ENCODE measurements around the gene EEF1A1. TPM values are rescaled to one million over a fixed set of nuclear protein-coding genes. Genes with fewer than 3 reads are reported as not detected.

The EEF1A1 gene
- total and polyA plus RNA-seq, 2 experiments from 2014 or later = 3,887 to 14,561 TPM

GRCh38 chr6:73491377-73491776, 29.5 kb downstream of the EEF1A1 start:
- H3K27ac ChIP-seq = no peak overlapping the region
- H3F3A ChIP-seq (ENCODE audit: insufficient read depth) = 0 out of 2 replicates have a peak, but pooled peaks cover 7% of the 10 kb centered on the region
- no peak overlapping the region for H3K4me3 ChIP-seq
- H3K9me3 ChIP-seq (ENCODE audit: low read depth) = no peaks in the 10 kb centered on the region
- H3K4me2 ChIP-seq (ENCODE audit: unreplicated experiment) = no peak overlapping the region
- no peaks in the 10 kb centered on the region for H3K27me3 ChIP-seq (replicated peaks; ENCODE audit: insufficient read depth)
- H3K4me1 ChIP-seq (ENCODE audit: insufficient read depth) = no peaks in the 10 kb centered on the region
- no peak overlapping the region for H3K9ac ChIP-seq
- H4K20me1 ChIP-seq (ENCODE audit: insufficient read depth) = no peaks in the 10 kb centered on the region
- H3K9me2 ChIP-seq (ENCODE audit: insufficient read depth) = no peaks in the 10 kb centered on the region
- peaks cover 19% of the 10 kb centered on the region; the same call in 1 of the 2 replicates for H3K79me2 ChIP-seq (ENCODE audit: insufficient read depth)
- H2AFZ ChIP-seq = no peak overlapping the region
- peaks cover 42% of the 10 kb centered on the region for H3K36me3 ChIP-seq (ENCODE audit: low read depth)
- TF ChIP-seq EZH2 (IDR thresholded peaks at IDR 0.05; ENCODE audit: insufficient read depth, poor library complexity, severe bottlenecking) (no peak), EZH2phosphoT487 (IDR thresholded peaks at IDR 0.05; ENCODE audit: insufficient read depth, low read depth) (no peak)
- in situ Hi-C loops (cut with MboI) = no loop called here
- peak; percentile 15 for DNase-seq

GRCh38 chr6:73487473-73487872, 33.4 kb downstream of the EEF1A1 start:
- in situ Hi-C loops (cut with MboI) = no loop called here
- 0 out of 2 replicates have a peak, but pooled peaks cover 7% of the 10 kb centered on the region for H3F3A ChIP-seq (ENCODE audit: insufficient read depth)
- no peak overlapping the region for H3K4me2 ChIP-seq (ENCODE audit: unreplicated experiment)
- no peak overlapping the region for H3K9ac ChIP-seq
- no peaks in the 10 kb centered on the region for H3K27me3 ChIP-seq (replicated peaks; ENCODE audit: insufficient read depth)
- H3K9me3 ChIP-seq (ENCODE audit: low read depth) = no peaks in the 10 kb centered on the region
- TF ChIP-seq EZH2 (IDR thresholded peaks at IDR 0.05; ENCODE audit: insufficient read depth, poor library complexity, severe bottlenecking) (no peak), EZH2phosphoT487 (IDR thresholded peaks at IDR 0.05; ENCODE audit: insufficient read depth, low read depth) (no peak)
- H4K20me1 ChIP-seq (ENCODE audit: insufficient read depth) = no peaks in the 10 kb centered on the region
- H3K36me3 ChIP-seq (ENCODE audit: low read depth) = peaks cover 32% of the 10 kb centered on the region; the same call in 1 of the 2 replicates
- DNase-seq = no peak
- no peak overlapping the region for H2AFZ ChIP-seq
- peaks cover 19% of the 10 kb centered on the region; the same call in 1 of the 2 replicates for H3K79me2 ChIP-seq (ENCODE audit: insufficient read depth)
- H3K27ac ChIP-seq = no peak overlapping the region
- no peak overlapping the region for H3K4me3 ChIP-seq
- H3K9me2 ChIP-seq (ENCODE audit: insufficient read depth) = no peaks in the 10 kb centered on the region
- 88 to 90% methylated on average over 7 of the region's 7 CpGs for WGBS, 2 experiments (ENCODE audit: low coverage in 1 of 2, low lambda C conversion rate in 2 of 2, missing lambda C conversion rate in 2 of 2)
- H3K4me1 ChIP-seq (ENCODE audit: insufficient read depth) = no peaks in the 10 kb centered on the region

- TF ChIP-seq EZH2phosphoT487 (IDR thresholded peaks at IDR 0.05; ENCODE audit: insufficient read depth, low read depth) (no peak), EZH2 (IDR thresholded peaks at IDR 0.05; ENCODE audit: insufficient read depth, poor library complexity, severe bottlenecking) (no peak)
- H3F3A ChIP-seq (ENCODE audit: insufficient read depth) = no peaks in the 10 kb centered on the region
- H3K36me3 ChIP-seq (ENCODE audit: low read depth) = peaks cover 53% of the 10 kb centered on the region; the same call in 1 of the 2 replicates
- DNase-seq = no peak
- H3K4me1 ChIP-seq (ENCODE audit: insufficient read depth) = no peaks in the 10 kb centered on the region
- H3K9me3 ChIP-seq (ENCODE audit: low read depth) = no peaks in the 10 kb centered on the region
- H3K9ac ChIP-seq = no peak overlapping the region
- no peak overlapping the region for H3K4me2 ChIP-seq (ENCODE audit: unreplicated experiment)
- H3K4me3 ChIP-seq = no peak overlapping the region
- no peaks in the 10 kb centered on the region for H3K27me3 ChIP-seq (replicated peaks; ENCODE audit: insufficient read depth)
- H2AFZ ChIP-seq = no peak overlapping the region
- WGBS, 2 experiments (ENCODE audit: low coverage in 1 of 2, low lambda C conversion rate in 2 of 2, missing lambda C conversion rate in 2 of 2) = 94 to 97% methylated on average over 2 of the region's 2 CpGs
- no peaks in the 10 kb centered on the region for H3K9me2 ChIP-seq (ENCODE audit: insufficient read depth)
- no peak overlapping the region for H3K27ac ChIP-seq
- H4K20me1 ChIP-seq (ENCODE audit: insufficient read depth) = no peaks in the 10 kb centered on the region
- 0 out of 2 replicates have a peak, but pooled peaks cover 10% of the 10 kb centered on the region for H3K79me2 ChIP-seq (ENCODE audit: insufficient read depth)
- in situ Hi-C loops (cut with MboI) = no loop called here
These were observed 36.4 kb downstream of the EEF1A1 start for GRCh38 chr6:73484438-73484837.

- Histone ChIP-seq H3K36me3 (ENCODE audit: low read depth) (peaks cover 41% of the 10 kb centered on the region; the same call in 1 of the 2 replicates), H3K79me2 (ENCODE audit: insufficient read depth) (no peaks in the 10 kb centered on the region), H2AFZ (no peak overlapping the region), H3K4me2 (ENCODE audit: unreplicated experiment) (no peak overlapping the region), H3K4me1 (ENCODE audit: insufficient read depth) (no peaks in the 10 kb centered on the region), H3K4me3 (no peak overlapping the region), H3F3A (ENCODE audit: insufficient read depth) (no peaks in the 10 kb centered on the region), H3K27ac (no peak overlapping the region), H3K27me3 (replicated peaks; ENCODE audit: insufficient read depth) (no peaks in the 10 kb centered on the region), H3K9ac (no peak overlapping the region), H3K9me2 (ENCODE audit: insufficient read depth) (no peaks in the 10 kb centered on the region), H3K9me3 (ENCODE audit: low read depth) (no peaks in the 10 kb centered on the region), H4K20me1 (ENCODE audit: insufficient read depth) (no peaks in the 10 kb centered on the region)
- in situ Hi-C loops (cut with MboI) = no loop called here
- 78 to 79% methylated on average over 12 of the region's 12 CpGs for WGBS, 2 experiments (ENCODE audit: low coverage in 1 of 2, low lambda C conversion rate in 2 of 2, missing lambda C conversion rate in 2 of 2)
- TF ChIP-seq EZH2phosphoT487 (IDR thresholded peaks at IDR 0.05; ENCODE audit: insufficient read depth, low read depth) (no peak), EZH2 (IDR thresholded peaks at IDR 0.05; ENCODE audit: insufficient read depth, poor library complexity, severe bottlenecking) (no peak)
- DNase-seq = no peak
These were observed 38.9 kb downstream of the EEF1A1 start for GRCh38 chr6:73481969-73482368.

- Histone ChIP-seq H3K27me3 (replicated peaks; ENCODE audit: insufficient read depth) (no peaks in the 10 kb centered on the region), H3K36me3 (ENCODE audit: low read depth) (peaks cover 41% of the 10 kb centered on the region), H3K4me1 (ENCODE audit: insufficient read depth) (no peaks in the 10 kb centered on the region), H3K27ac (no peak overlapping the region), H2AFZ (no peak overlapping the region), H3K4me2 (ENCODE audit: unreplicated experiment) (no peak overlapping the region), H3K9me3 (ENCODE audit: low read depth) (no peaks in the 10 kb centered on the region), H3K4me3 (no peak overlapping the region), H3K9ac (no peak overlapping the region), H4K20me1 (ENCODE audit: insufficient read depth) (no peaks in the 10 kb centered on the region), H3K79me2 (ENCODE audit: insufficient read depth) (0 out of 2 replicates have a peak, but pooled peaks cover 4% of the 10 kb centered on the region), H3K9me2 (ENCODE audit: insufficient read depth) (no peaks in the 10 kb centered on the region), H3F3A (ENCODE audit: insufficient read depth) (no peaks in the 10 kb centered on the region)
- in situ Hi-C loops (cut with MboI) = no loop called here
- 91 to 97% methylated on average over 4 of the region's 4 CpGs for WGBS, 2 experiments (ENCODE audit: low coverage in 1 of 2, low lambda C conversion rate in 2 of 2, missing lambda C conversion rate in 2 of 2)
- no peak for DNase-seq
- TF ChIP-seq EZH2 (IDR thresholded peaks at IDR 0.05; ENCODE audit: insufficient read depth, poor library complexity, severe bottlenecking) (no peak), EZH2phosphoT487 (IDR thresholded peaks at IDR 0.05; ENCODE audit: insufficient read depth, low read depth) (no peak)
These were observed 43.4 kb downstream of the EEF1A1 start for GRCh38 chr6:73477407-73477806.
